ENCODE measurements around the gene METRN. TPM values are rescaled to one million over a fixed set of nuclear protein-coding genes. Genes with fewer than 3 reads are reported as not detected.
A peak's percentile ranks its signal among the peaks of the same experiment; 100 is the strongest.

Gene METRN
- total and polyA plus RNA-seq, 5 experiments from 2014 or later: 13.1 to 40.9 (median 22.1) TPM

GRCh38 chr16:694863-695354 lies 20.0 kb upstream of the METRN start:
- Mint-ChIP-seq H3K4me3 (peak overlapping the region in 8 of 10 donors; percentile 26 to 82 (median 43)), H3K27me3 (peaks cover 0 to 2% (median 0%) of the 10 kb centered on the region in 5 donors), H3K27ac (peak overlapping the region in 1 of 10 donors; percentile 13), H3K9me3 (no peaks in the 10 kb centered on the region), H3K36me3 (no peaks in the 10 kb centered on the region), H3K4me1 (peaks cover 9 to 48% (median 27%) of the 10 kb centered on the region in 4 donors)
- ATAC-seq: peak; percentile 3 to 7
- POLR2A ChIA-PET: interaction anchor here (0.5 to 5.2 kb wide), 22 partner anchors 9 to 1460 kb away, joined by 3 to 56 read pairs (median 6); partner anchors contain the start of genes ANTKMT, CCDC78, CHTF18 and CIAO3
- DNase-seq: no peak

- DNase-seq (peak; percentile 43 to 83 (median 63)), ATAC-seq (peak; percentile 67 to 71)
- H3K27me3 Mint-ChIP-seq: peaks cover 0 to 2% (median 0%) of the 10 kb centered on the region in 5 donors
- peak overlapping the region; percentile 77 to 86 (median 82) for H3K4me3 Mint-ChIP-seq
- no peaks in the 10 kb centered on the region for H3K36me3 Mint-ChIP-seq
- peaks cover 9 to 46% (median 22%) of the 10 kb centered on the region in 4 donors for H3K4me1 Mint-ChIP-seq
- peak overlapping the region in 7 of 10 donors; percentile 42 to 85 (median 77) for H3K27ac Mint-ChIP-seq
- no peaks in the 10 kb centered on the region for H3K9me3 Mint-ChIP-seq
- POLR2A ChIA-PET: interaction anchor here (0.5 to 5.2 kb wide), 27 partner anchors 8 to 1460 kb away, joined by 3 to 56 read pairs (median 5); partner anchors contain the start of genes ANTKMT, CCDC78, CHTF18 and CIAO3
Measured at GRCh38 chr16:695355-696089, 19.4 kb upstream of the METRN start.

- H3K27me3 Mint-ChIP-seq: peaks cover 4 to 13% (median 7%) of the 10 kb centered on the region in 5 donors
- H3K36me3 Mint-ChIP-seq: no peaks in the 10 kb centered on the region
Measured at GRCh38 chr16:698911-699671, 15.8 kb upstream of the METRN start.

GRCh38 chr16:700684-701584 lies 14.0 kb upstream of the METRN start:
- ATAC-seq (peak; percentile 70 to 85), DNase-seq (peak in 8 of 10 donors; percentile 33 to 79 (median 62))
- Mint-ChIP-seq H3K27me3 (peaks cover 4 to 21% (median 7%) of the 10 kb centered on the region in 5 donors), H3K36me3 (no peaks in the 10 kb centered on the region), H3K4me3 (peak overlapping the region in 2 of 10 donors; percentile 14 to 19), H3K9me3 (no peaks in the 10 kb centered on the region), H3K4me1 (peaks cover 2 to 29% (median 6%) of the 10 kb centered on the region in 4 donors), H3K27ac (no peak overlapping the region)
- POLR2A ChIA-PET: interaction anchor here (1.2 to 1.5 kb wide), 2 partner anchors 15 to 20 kb away, joined by 4 to 5 read pairs; partner anchors contain the start of gene ANTKMT

More at GRCh38 chr16:698911-699671, 15.8 kb upstream of the METRN start:
- Mint-ChIP-seq H3K27ac (no peak overlapping the region), H3K9me3 (no peaks in the 10 kb centered on the region), H3K4me3 (peak overlapping the region in 8 of 10 donors; percentile 6 to 69 (median 38)), H3K4me1 (peaks cover 7 to 38% (median 11%) of the 10 kb centered on the region in 4 donors)
- no peak for ATAC-seq
- POLR2A ChIA-PET: interaction anchor here (0.7 to 1.7 kb wide), 6 partner anchors 9 to 89 kb away, joined by 3 to 5 read pairs (median 4); partner anchors contain the start of genes CCDC78, CHTF18, HAGHL and RPUSD1
- DNase-seq: no peak

- H3K4me3 Mint-ChIP-seq: no peak overlapping the region
- POLR2A ChIA-PET: interaction anchor here (1.3 to 1.6 kb wide), 3 partner anchors 12 to 19 kb away, joined by 3 to 5 read pairs (median 3); partner anchors contain the start of genes ANTKMT and WDR24
- H3K9me3 Mint-ChIP-seq: no peaks in the 10 kb centered on the region
- peaks cover 0 to 2% (median 0%) of the 10 kb centered on the region in 3 donors for H3K36me3 Mint-ChIP-seq
- no peak for ATAC-seq
- no peak for DNase-seq
- H3K27ac Mint-ChIP-seq: no peak overlapping the region
- H3K4me1 Mint-ChIP-seq: peaks cover 0 to 30% (median 6%) of the 10 kb centered on the region in 4 donors
- H3K27me3 Mint-ChIP-seq: peaks cover 4 to 33% (median 13%) of the 10 kb centered on the region in 5 donors
Measured at GRCh38 chr16:702341-702740, 12.6 kb upstream of the METRN start.

- no peak overlapping the region for H3K27ac Mint-ChIP-seq
Measured at GRCh38 chr16:703406-703805, 11.5 kb upstream of the METRN start.

GRCh38 chr16:704047-704446 lies 10.9 kb upstream of the METRN start:
- DNase-seq (no peak), ATAC-seq (no peak)
- H3K36me3 Mint-ChIP-seq: peaks cover 0 to 4% (median 0%) of the 10 kb centered on the region in 3 donors
- H3K4me1 Mint-ChIP-seq: peaks cover 0 to 27% (median 8%) of the 10 kb centered on the region in 4 donors
- no peak overlapping the region for H3K4me3 Mint-ChIP-seq
- peaks cover 10 to 48% (median 23%) of the 10 kb centered on the region in 5 donors for H3K27me3 Mint-ChIP-seq
- H3K9me3 Mint-ChIP-seq: no peaks in the 10 kb centered on the region
- POLR2A ChIA-PET: interaction anchor here (0.5 to 2.0 kb wide), 4 partner anchors 9 to 277 kb away, joined by 3 to 19 read pairs (median 3); partner anchors contain the start of gene SOX8
- no peak overlapping the region for H3K27ac Mint-ChIP-seq

More at GRCh38 chr16:703406-703805, 11.5 kb upstream of the METRN start:
- Mint-ChIP-seq H3K9me3 (no peaks in the 10 kb centered on the region), H3K4me1 (peaks cover 0 to 29% (median 8%) of the 10 kb centered on the region in 4 donors), H3K4me3 (no peak overlapping the region), H3K27me3 (peaks cover 9 to 41% (median 21%) of the 10 kb centered on the region in 5 donors), H3K36me3 (peaks cover 0 to 4% (median 0%) of the 10 kb centered on the region in 3 donors)
- DNase-seq: no peak
- ATAC-seq: no peak
- POLR2A ChIA-PET: interaction anchor here (0.6 to 2.0 kb wide), 4 partner anchors 8 to 25 kb away, joined by 3 to 19 read pairs (median 3); no protein-coding TSS in a partner anchor

GRCh38 chr16:704552-705380 lies 10.2 kb upstream of the METRN start:
- Mint-ChIP-seq H3K4me1 (peaks cover 0 to 19% (median 7%) of the 10 kb centered on the region in 4 donors), H3K36me3 (peaks cover 0 to 4% (median 0%) of the 10 kb centered on the region in 3 donors), H3K27me3 (peaks cover 10 to 55% (median 23%) of the 10 kb centered on the region in 5 donors), H3K27ac (no peak overlapping the region), H3K4me3 (peak overlapping the region in 4 of 10 donors; percentile 32 to 54 (median 39)), H3K9me3 (no peaks in the 10 kb centered on the region)
- POLR2A ChIA-PET: interaction anchor here (0.5 to 2.0 kb wide), 3 partner anchors 8 to 23 kb away, joined by 3 to 19 read pairs (median 3); no protein-coding TSS in a partner anchor
- no peak for DNase-seq
- no peak for ATAC-seq

GRCh38 chr16:705431-706188 lies 9.3 kb upstream of the METRN start, which contains the start of gene FBXL16:
Gene FBXL16, minus strand, starts transcription at chr16:705801. Its CDS starts 8,396 bp downstream, at chr16:697405.
- Mint-ChIP-seq H3K4me3 (peak within 1 kb of the TSS in 8 of 10 donors; percentile 7 to 55 (median 34)), H3K27me3 (peaks cover 10 to 63% (median 23%) of the 10 kb centered on the region in 5 donors)

More at GRCh38 chr16:705431-706188, 9.3 kb upstream of the METRN start, which contains the start of gene FBXL16:
- DNase-seq (no peak), ATAC-seq (peak in 1 of 2 donors; percentile 23)
- peaks cover 0 to 17% (median 7%) of the 10 kb centered on the region in 4 donors for H3K4me1 Mint-ChIP-seq
- POLR2A ChIA-PET: interaction anchor here (1.4 kb wide), 1 partner anchor 9 kb away, joined by 4 read pairs; no protein-coding TSS in a partner anchor
- peaks cover 0 to 4% (median 0%) of the 10 kb centered on the region in 3 donors for H3K36me3 Mint-ChIP-seq
- H3K9me3 Mint-ChIP-seq: no peaks in the 10 kb centered on the region
- H3K27ac Mint-ChIP-seq: peak within 1 kb of the TSS in 1 of 10 donors; percentile 13

All from naive thymus-derived CD8-positive, alpha-beta T cell (primary cell).